GM12892 (cell line): ENCODE results near the gene TPPP3.

ENCODE experiments used
- POLR2A ChIP-seq: IDR thresholded peaks from 2 replicates; pipeline ENCODE4 v1.6.1; 2011; ENCODE audit warnings: low read depth, low read length, control low read depth
- POLR2AphosphoS5 ChIP-seq: IDR thresholded peaks from 2 replicates; pipeline ENCODE4 v1.6.1; 2011; ENCODE audit warnings: low read depth, low read length, control low read depth
- TAF1 ChIP-seq: IDR thresholded peaks from 2 replicates; pipeline ENCODE4 v1.6.1; 2011; ENCODE audit warnings: low read depth, mild to moderate bottlenecking, control low read depth, low read length, borderline replicate concordance

DNA sequence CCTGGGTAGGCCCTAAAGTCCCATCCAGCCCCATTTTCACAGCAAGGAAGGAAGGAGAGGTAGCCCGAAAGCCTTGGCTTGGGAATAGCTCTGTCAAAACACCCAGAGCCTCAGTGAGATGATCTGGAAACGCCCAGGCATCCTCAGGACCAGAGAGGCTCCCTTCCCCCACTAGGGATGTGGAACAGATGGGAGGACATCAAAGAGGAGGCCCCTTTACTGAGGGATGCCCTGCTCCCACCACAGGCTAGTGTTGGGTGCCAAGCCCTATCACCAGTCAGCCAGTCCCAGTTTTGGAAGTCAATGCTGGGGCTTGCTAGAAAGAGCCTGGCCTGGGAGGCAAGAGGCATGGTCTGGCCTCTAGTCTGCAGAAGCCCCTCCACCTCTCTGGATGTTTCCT lies 4.7 kb downstream of the TPPP3 start:
- TF ChIP-seq POLR2AphosphoS5 = no peak
- no peak for TF ChIP-seq POLR2A
- TF ChIP-seq TAF1 = no peak
